Mesodermal cell (in vitro differentiated cells): Measurements from ENCODE around the gene NFIC.

Experiments used
- H3K27ac ChIP-seq: 2 replicates; pipeline ENCODE4 v1.7.0; 2013; ENCODE audit warnings: mild to moderate bottlenecking, low read depth, low read length, moderate library complexity; ENCODE audit not compliant: severe bottlenecking
- H3K36me3 ChIP-seq: 2 replicates; pipeline ENCODE4 v1.7.1; 2013; ENCODE audit warnings: mild to moderate bottlenecking, low read length, moderate library complexity; ENCODE audit not compliant: control insufficient read depth, insufficient read depth
- H3K4me1 ChIP-seq: one replicate; pipeline ENCODE4 v1.7.1; 2013; ENCODE audit warnings: mild to moderate bottlenecking, low read length; ENCODE audit not compliant: insufficient read depth, control insufficient read depth, poor library complexity, severe bottlenecking
- H3K4me3 ChIP-seq: 2 replicates; pipeline ENCODE4 v1.7.0; 2013; ENCODE audit warnings: low read length, control low read depth, mild to moderate bottlenecking; ENCODE audit not compliant: insufficient read depth, poor library complexity, severe bottlenecking; ENCODE audit errors: extremely low read depth
- H3K9me3 ChIP-seq: 2 replicates; pipeline ENCODE4 v1.7.1; 2013; ENCODE audit warnings: mild to moderate bottlenecking, low read length, moderate library complexity; ENCODE audit not compliant: control insufficient read depth
- WGBS, 2 experiments: methylation state at CpG; one replicate each; pipeline ENCODE4 v1.1.5; 2013; ENCODE audit warnings: missing lambda C conversion rate in 2 of 2; ENCODE audit not compliant: insufficient coverage in 2 of 2; 5-methylcytosine and 5-hydroxymethylcytosine counted together

NFIC gene

GRCh38 chr19:3350014-3350663 is 16.2 kb upstream of the NFIC start:
- 63 to 65% methylated on average over 9 of the region's 9 CpGs for WGBS, 2 experiments
- Histone ChIP-seq H3K36me3 (no peaks in the 10 kb centered on the region), H3K27ac (no peak overlapping the region)

GRCh38 chr19:3351702-3352447 is 14.5 kb upstream of the NFIC start:
- WGBS, 2 experiments = 68 to 83% methylated on average over 6 to 8 of the region's 8 CpGs

More at GRCh38 chr19:3350014-3350663, 16.2 kb upstream of the NFIC start:
- H3K9me3 ChIP-seq = no peaks in the 10 kb centered on the region
- H3K4me1 ChIP-seq = no peaks in the 10 kb centered on the region
- no peak overlapping the region for H3K4me3 ChIP-seq

GRCh38 chr19:3353493-3353892 is 12.9 kb upstream of the NFIC start:
- Histone ChIP-seq H3K36me3 (no peaks in the 10 kb centered on the region), H3K4me1 (peaks cover 2% of the 10 kb centered on the region), H3K4me3 (no peak overlapping the region), H3K27ac (no peak overlapping the region), H3K9me3 (no peaks in the 10 kb centered on the region)
- 23 to 33% methylated on average over 5 of the region's 5 CpGs for WGBS, 2 experiments

More at GRCh38 chr19:3351702-3352447, 14.5 kb upstream of the NFIC start:
- Histone ChIP-seq H3K36me3 (no peaks in the 10 kb centered on the region), H3K27ac (no peak overlapping the region), H3K4me3 (no peak overlapping the region), H3K4me1 (no peaks in the 10 kb centered on the region), H3K9me3 (no peaks in the 10 kb centered on the region)

GRCh38 chr19:3356805-3357204 is 9.6 kb upstream of the NFIC start:
- Histone ChIP-seq H3K4me1 (peaks cover 4% of the 10 kb centered on the region), H3K27ac (no peak overlapping the region), H3K4me3 (no peak overlapping the region), H3K9me3 (no peaks in the 10 kb centered on the region), H3K36me3 (no peaks in the 10 kb centered on the region)
- WGBS, 2 experiments = 64 to 84% methylated on average over 2 of the region's 2 CpGs

GRCh38 chr19:3357271-3357991 is 9.0 kb upstream of the NFIC start:
- H3K36me3 ChIP-seq = no peaks in the 10 kb centered on the region
- 38 to 39% methylated on average over 6 to 7 of the region's 16 CpGs for WGBS, 2 experiments
- H3K4me1 ChIP-seq = peaks cover 4% of the 10 kb centered on the region
- no peak overlapping the region for H3K4me3 ChIP-seq
- H3K27ac ChIP-seq = no peak overlapping the region
- H3K9me3 ChIP-seq = no peaks in the 10 kb centered on the region

GRCh38 chr19:3357992-3358688 is 8.2 kb upstream of the NFIC start:
- Histone ChIP-seq H3K36me3 (no peaks in the 10 kb centered on the region), H3K9me3 (no peaks in the 10 kb centered on the region), H3K4me1 (peaks cover 4% of the 10 kb centered on the region), H3K4me3 (no peak overlapping the region), H3K27ac (no peak overlapping the region)
- whole genome bisulfite sequencing, 2 experiments = 4 to 8% methylated on average over 16 to 19 of the region's 38 CpGs

- Histone ChIP-seq H3K27ac (no peak overlapping the region), H3K4me3 (no peak overlapping the region), H3K36me3 (no peaks in the 10 kb centered on the region), H3K4me1 (peaks cover 4% of the 10 kb centered on the region), H3K9me3 (no peaks in the 10 kb centered on the region)
- WGBS, 2 experiments = 2 to 4% methylated on average over 18 to 23 of the region's 27 CpGs
These were observed 7.7 kb upstream of the NFIC start for GRCh38 chr19:3358689-3359014.

GRCh38 chr19:3359015-3359918 is 7.1 kb upstream of the NFIC start:
- Histone ChIP-seq H3K36me3 (no peaks in the 10 kb centered on the region), H3K9me3 (no peaks in the 10 kb centered on the region), H3K27ac (no peak overlapping the region)

GRCh38 chr19:3359919-3360420 is 6.4 kb upstream of the NFIC start:
- Histone ChIP-seq H3K27ac (no peak overlapping the region), H3K4me3 (peak overlapping the region; percentile 56), H3K9me3 (no peaks in the 10 kb centered on the region), H3K4me1 (peaks cover 4% of the 10 kb centered on the region), H3K36me3 (no peaks in the 10 kb centered on the region)
- 1% methylated on average over 26 to 60 of the region's 81 CpGs for WGBS, 2 experiments

More at GRCh38 chr19:3359015-3359918, 7.1 kb upstream of the NFIC start:
- 1 to 4% methylated on average over 33 to 74 of the region's 129 CpGs for WGBS, 2 experiments
- Histone ChIP-seq H3K4me1 (peaks cover 4% of the 10 kb centered on the region), H3K4me3 (peak overlapping the region; percentile 56)
